Stimulated activated CD8-positive, alpha-beta memory T cell treated with anti-CD3 and anti-CD28 coated beads, Interleukin-12 subunit alpha, Interleukin-12 subunit beta, amount 100 ng/mL, for 24 hours (primary cell): Measurements from ENCODE around the gene DHCR24.

Source experiments
- DNase-seq: peaks from one replicate; pipeline ENCODE4 v3.0.0-alpha.2; 2020; ENCODE audit errors: extremely low read depth

DHCR24 gene

DNA sequence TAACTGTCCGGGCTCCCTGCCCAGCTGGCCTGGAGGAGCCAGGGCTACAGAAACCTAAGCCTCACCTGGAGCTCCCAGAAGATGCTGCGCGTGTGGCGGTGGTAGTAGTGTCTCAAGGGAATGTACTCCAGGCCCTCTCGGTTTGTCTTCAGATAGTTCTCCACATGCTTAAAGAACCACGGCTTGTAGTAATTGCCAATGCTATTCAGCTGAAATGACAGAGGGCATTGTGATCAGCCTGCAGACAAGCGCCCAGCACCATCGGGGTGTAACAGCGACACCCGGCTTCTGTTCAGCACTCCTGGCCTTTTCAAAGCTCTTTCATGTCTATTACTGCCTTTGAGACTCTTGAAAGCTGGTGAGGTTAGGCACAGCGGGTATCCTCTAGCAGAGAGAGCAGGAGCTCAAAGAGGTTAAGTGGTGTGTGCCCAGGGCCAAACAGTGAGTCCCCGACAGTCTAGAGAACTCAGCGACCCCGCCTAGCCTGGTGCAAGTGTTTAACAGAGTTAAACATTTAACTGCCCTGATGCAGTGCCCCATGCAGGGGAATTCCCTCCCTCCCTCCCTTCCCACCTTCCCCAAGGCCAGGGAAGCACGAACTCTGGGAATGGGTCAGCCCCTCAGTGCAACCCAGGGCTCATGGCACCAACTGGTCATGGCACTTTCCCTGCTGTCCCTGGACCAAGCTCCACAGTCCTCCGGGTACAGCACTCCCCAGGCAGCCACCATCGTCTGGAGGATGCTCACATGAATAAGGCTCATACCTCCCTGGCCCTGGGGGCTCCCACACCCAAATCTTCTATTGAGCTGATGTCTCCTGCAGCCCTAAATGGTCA lies 21.5 kb downstream of the DHCR24 start:
- DNase-seq: no peak

DNA sequence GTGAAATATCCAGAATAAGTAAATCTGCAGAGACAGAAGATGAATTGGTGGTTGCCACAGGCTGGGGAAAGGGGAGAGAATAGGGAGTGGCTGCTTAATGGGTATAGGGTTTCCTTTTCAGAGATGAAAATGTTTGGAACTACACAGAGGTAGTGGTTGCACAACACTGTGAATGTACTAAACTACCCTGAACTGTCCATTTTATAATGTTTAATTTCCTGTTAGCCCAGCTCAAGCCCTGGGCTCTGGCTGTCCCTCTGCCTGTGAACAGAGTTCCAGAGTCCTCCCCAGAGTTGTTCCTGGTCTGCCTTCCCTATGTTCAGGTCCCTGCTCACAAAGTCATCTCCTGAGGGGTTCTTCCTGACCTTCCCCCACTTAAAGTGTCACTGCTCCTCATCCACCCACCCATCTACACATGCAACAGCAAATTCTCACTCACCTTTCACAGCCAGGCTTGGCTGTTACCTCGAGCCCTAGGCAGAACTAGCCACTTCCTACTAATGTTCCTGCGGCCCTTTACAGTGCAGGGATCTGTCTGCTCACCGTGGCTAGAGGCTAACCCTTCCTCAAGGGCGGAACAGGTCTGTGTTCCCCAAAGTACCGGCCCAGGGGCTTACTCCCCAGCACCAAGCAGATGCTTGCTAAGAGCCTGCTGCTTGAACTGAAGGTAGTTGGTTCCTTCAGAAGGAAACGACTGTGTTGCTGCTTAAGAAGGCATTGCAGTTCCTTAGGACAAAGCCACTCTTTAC lies 22.4 kb downstream of the DHCR24 start:
- no peak for DNase-seq

DNA sequence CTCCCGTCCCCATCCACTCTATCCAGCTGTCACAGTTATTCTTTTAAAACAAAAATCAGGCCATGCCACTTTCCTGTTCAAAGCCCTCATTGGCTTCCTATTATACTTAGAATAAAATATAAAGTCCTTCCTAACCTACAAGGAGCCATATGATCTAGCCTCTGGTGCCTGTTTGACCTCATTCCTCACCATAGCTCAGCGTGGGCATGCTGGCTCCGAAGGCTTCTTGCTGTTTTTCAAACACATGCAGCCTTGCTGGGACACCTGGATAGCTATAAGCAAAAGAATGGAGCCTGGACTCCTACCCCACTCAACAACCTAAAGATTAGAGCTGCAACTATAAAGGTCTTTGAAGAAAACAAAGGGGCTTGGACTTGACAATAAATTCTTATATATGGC lies 23.7 kb downstream of the DHCR24 start:
- no peak for DNase-seq

DNA sequence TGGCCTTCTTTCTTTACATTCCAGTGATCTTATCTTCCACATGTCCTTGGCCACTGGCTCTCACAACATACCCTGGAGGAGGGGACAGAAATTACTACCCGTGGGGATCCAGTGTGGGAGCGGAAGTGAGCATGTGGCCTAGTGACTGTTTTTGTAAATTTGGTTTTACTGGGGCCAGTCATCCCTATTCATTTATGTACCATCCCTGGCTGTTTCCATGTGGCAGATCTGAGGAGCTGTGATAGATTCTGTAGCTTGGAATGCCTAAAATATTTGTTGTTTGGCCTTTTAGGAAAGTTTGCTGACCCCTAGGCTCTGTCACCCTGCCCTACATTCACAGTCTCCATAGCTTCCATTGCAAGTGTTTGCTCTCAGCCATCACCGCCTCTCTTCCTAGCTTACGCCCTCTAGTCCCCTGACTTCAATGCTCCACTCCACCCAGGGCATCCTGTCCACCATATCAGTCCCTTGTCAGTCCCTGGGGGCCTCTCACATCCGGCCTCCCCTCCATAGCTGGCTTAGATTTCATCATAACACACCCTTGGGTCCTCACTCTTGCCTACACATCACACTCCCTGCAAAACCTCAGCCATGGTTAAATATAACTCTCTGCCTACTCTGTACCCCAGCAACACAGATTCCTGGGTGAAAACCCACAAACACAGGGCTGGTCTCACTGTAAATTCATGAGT lies 25.8 kb downstream of the DHCR24 start:
- DNase-seq: no peak

DNA sequence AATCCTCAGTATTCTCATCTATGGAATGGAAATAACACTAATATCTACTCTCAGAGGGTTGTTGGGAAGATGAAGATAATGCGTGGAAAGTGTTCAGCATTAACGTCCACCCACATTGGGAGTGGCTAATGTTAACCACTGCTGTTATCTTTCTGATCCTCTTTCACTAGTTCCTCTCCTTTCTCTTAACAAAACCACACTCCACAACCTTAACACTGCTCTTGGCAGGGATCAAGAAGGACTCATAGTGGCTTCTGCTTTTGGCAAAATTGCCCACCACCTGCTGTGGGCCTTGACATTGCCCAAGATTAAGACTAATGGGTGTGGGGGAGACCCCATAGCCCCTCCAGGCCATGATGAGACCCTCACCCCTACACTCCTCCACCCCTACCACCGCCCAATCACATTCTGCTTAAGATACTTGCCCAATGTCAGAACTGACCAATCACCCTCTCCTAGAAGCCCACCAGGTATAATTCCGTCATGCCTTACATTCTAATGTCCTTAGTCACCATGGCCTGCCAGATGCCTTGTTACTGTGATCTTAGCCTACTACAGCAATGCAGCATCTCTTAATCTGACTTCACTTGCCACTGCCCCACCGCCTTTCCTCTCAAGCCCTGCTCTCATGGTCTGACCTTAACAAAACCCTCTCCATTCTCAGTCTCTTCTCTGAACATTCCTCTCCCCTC lies 27.1 kb downstream of the DHCR24 start:
- DNase-seq: no peak

DNA sequence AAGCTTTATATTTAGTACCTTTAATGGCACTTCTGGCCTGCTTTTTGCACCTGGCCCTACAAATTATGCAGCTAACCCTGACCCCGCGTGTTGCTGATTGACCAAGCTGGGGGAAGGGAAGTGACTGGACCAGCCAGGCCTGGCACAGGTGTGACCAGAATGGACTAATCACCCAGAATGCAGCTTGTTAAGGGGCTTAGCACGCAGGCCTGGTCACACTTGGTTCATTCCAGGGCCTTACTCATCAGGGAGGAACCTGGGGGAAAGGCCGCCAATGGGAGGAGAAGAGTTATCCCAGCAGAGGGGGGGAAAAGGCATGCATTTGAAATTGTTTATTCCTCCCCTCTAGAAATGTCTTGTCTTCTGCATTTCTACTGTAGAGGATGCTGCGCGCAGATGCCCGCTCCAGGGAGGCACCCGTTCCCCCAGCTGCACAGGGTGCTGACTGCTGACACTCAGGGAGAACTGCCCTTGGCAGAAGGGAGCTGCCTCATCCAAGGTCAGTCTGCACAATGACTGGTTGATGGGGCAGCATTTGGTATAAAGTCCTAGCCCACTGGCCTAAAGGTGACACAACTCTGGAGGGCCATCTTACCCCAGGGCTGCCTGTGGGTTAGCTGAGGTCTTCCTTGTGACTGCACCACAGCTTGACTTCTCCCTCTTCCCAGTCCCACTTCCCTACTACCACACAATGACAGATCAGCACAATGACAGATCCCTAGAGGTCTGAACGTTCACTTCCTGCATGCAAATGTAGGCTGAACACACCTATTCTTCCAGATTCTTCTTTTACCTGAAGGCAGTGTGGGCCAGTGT lies 29.0 kb downstream of the DHCR24 start:
- DNase-seq: no peak

DNA sequence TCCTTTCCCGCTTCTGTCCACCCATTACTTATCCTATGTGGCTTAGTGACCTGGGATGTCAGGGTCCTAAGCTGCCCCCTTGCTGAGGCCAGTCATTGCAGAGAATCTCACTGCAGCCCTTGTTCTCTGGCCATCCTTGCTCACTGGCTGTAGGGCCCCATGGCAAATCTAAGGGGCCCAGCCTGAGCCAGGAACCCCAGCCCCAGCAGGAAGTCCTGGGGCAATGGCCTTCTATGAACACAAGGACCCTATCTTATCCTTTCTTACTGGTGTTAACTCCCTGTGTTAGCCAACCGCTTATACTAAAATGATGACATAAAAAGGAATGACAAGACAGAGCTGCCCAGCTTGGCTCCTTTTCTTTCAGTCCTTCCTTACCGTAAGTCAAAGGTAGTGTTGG lies 29.9 kb downstream of the DHCR24 start:
- no peak for DNase-seq

DNA sequence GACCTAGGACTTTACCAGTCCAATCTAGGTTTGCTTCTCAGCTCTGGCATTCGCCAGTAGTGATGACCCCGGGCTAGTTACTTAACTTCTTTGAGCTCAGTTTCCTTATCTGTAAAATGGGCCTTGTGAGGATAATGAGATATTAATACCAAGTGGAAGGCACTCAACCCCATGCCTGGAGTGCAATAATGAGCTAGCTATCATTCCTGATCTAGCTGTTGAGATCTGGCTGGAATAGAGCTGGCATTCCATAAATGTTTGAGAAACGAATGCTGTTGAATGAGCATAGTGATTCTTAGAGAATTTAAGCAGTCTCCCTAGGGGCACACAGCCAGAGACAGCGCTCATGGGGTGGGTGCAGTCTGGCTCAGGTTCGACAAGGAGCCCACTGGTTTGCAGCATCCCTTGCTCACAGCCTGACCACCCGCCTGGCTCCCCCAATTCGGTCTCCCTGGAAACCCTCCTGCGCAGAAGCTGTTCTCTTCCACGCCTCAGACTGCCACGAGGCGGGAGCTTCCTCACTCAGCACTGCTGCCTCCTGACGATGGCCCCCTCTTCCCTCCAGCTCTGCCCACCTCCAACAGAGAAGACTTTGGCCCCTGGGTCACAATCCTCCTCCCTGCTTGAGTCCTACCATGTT lies 32.5 kb downstream of the DHCR24 start:
- DNase-seq: no peak

DNA sequence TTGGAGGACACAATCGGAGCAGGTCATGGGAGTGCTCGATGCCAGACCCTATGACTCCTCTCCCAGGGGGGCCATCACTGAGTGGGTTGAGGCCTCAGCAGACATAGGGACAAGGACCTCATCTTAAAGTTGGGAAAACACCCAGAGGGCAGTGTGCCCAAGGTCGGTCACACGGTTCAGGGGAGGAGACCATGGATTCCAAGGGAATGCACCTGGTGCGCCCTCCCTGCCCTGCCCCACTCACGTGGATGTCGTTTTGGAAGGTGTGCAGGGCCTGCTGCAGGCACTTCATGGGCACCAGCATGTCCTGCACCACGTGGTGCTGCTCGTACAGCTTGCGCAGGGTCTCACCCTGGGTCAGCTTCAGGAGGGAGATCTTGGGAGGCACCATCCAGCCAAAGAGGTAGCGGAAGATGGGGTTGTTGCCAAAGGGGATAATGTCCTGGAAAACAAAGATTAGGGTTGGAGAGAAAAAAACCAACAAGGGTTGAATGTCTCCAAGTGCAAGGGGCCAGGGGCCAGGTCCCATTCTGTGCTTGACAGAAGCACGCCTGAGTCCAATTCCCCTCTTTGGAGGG lies 33.1 kb downstream of the DHCR24 start:
- DNase-seq: no peak

DNA sequence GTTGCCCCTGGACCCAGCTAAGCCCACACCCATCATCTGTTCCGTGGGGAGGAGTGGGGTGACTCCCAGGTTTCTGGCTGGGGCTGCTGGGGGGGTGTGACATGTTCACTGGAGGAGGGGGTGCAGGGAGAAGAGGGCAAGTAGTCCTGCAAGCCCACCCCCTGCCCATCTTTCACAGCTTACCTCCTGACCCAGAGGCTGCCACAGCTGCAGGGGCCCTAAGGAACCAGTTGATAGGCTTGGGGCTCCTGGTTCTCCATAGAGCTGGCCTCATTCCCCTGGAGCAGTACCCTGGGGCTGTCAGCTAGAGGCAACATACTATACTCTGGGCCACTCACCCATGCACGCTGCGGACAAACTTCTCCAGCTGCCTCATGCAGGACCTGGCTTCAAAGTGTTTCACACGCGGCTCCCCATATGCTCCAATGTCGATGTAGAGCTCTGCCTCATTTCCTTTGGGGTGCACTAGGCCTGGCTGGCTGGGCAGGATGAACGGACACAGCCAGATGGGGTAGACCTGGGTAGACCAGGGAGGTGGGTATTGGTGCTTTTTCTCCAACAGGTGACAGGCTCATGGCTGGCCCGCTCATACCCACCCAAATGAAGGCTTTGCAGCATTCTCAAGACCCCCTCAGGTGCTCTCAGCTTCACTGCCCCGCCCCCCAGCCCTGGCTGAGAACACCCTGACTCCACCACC lies 33.8 kb downstream of the DHCR24 start:
- no peak for DNase-seq

DNA sequence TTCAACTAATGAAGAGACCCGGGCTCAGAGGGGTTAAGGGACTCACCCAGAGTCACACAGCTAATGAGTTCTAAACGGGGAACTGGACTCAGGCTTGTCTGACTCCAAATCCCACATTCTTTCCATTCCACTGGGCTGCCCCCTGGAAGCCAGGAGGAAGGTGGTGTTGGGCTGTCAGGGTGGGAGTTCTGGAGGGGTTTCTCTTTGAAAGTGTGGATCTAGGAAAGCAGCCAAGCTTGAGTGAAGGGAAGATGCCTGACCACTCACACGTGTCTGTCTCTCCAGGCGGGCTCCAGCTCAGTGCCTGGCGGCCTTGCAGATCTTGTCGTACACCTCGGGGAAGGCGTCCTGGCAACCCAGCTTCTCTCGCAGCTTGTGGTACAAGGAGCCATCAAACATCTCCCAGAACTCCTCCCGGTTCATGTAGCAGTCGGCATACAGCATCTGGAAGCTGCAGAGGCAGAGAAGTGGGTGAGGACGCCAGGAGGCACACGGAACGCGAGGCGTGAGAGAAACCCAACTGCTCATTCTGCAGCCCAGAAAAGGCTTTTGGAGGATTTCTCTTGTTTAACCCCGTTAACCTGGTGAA lies 35.0 kb downstream of the DHCR24 start:
- DNase-seq: no peak

DNA sequence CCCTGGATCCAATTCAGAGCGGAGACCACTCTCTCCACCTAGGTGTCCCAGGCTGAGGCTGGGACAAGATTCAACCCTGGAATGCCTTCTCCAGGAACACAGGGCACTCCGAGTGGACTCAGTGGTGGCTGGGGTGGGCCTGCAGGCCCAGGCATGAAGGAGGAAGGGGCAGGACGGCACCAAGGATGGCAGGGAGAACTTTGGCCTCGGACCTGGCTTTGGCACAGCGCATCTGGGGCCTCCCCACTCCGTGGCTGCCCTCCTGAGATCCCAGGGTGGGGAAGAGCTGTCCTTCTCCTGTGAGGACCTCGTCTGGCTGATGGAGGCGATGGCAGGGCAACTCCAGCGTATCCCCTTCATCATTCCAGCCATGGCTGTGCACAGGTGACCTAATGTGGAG lies 35.6 kb downstream of the DHCR24 start:
- no peak for DNase-seq

DNA sequence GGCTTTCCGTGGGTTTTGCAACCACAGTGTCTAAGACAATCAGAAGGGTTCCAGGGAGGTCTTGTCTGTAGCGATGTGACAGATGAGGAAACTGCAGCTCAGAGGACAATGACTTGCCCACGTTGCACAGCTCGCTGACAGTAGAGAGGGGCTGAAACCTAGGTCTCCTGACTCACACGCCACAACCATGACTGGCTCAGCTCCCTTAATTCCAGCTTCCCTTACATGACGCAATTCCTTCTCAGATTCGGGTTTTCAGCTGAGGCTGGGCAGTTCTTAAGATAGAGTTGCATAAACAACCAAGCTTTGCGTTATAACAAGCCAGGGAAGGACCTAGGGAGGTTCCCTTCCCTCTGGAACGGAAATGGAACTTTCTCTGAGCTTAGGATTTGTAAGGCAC lies 36.3 kb downstream of the DHCR24 start:
- DNase-seq: no peak

DNA sequence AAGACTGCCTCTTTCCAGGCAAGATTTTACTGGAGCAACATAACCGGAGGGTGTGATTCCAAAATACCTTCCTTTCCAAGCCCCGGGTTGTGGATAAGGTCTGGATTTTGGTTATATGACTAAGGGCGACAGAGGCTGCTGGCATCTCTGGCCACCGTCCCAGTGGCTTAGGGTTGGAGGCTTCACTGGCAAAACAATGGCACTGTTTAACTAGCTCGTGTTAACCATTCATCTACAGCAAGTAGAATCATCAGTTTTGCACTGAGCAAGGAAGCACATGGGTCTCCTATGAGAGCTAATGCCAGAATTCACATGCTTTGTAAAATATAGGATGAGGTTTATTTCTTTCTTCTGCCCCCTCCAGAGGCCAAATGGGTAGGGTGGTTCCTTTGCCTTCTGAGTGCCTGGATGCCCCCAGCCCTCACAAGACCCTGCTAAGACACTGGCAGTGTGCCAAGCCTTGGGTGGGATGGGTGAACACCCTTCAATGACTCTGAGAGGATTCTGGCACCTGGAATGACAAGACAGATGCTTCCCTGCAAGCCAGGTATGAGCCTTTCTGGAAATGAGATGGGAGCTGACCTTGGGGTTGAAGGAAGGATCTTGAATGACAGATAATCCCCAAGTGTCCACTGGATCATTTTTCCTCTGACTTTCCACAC lies 36.8 kb downstream of the DHCR24 start:
- DNase-seq: no peak

DNA sequence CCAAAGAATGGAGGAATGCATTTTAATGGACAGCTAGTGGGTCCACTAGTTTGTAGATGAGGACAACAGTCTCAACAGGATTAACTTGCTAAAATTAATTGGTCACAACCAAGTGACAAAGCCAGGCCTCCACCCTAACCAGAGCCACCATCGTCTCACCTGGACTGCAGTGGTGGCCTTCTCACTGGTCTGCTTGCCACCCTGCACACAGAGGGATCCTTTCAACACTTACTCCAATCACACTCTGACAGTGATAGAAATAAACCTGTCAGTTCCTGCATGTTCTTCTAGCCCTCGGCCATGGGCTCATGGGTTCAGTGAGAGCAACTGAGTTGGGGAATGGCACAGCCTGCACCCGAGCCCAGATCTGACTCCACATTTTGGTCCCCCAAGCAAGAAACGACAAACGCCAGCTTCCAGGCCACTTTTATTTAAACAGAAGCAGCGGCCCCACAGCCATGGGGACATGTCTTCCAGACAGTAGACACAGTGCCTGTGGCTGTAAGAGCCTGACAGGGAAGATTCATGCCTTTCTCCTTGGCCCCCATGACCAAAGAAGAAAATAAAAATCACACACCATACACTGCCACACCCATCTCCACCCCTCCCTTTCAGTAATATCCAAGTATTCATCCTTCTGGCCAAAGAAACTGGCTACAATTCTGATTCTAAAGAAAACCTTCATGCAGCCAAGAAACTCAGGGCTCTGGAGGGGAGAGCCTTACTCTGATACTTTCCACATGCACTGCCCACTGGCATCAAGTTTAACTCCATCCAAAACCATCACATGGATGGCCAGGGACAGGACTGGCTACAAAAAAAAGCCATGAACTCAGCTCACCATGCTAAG lies 37.6 kb downstream of the DHCR24 start:
- no peak for DNase-seq

DNA sequence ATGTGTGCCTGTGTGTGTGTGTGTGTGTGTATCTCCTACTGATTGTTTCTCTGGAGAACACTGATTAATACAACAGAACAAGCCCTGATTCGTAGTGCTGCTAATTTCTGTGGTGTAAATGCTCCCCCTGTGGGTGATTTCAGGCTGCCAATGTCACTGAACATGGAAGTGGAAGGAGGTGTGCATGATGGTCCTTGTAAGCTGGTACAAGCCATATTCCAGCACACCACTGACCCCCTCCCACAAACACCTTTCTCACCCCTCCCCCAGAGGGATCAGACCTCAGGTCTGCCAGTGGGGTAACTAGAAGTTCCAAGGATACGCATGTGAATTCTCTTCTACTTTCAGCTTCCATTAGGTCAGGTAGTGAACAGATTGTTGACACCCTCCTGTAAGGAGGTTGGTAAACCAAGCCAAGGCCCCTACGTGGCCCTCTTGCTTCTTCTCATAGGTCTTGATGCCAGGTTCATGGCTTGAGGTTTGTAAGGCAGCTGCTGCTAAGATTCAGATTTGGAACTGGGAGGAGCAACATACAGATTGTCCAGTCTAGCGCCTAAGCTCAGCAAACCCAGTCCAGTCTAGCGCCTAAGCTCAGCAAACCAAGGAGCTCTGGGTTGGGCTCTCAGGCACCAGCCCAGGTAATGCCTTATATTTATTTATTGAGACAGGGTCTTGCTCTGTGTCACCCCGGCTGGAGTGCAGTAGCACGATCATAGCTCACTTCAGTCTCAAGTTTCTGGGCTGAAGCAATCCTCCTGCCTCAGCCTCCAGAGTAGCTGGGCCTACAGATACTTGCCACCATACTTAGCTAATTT lies 38.7 kb downstream of the DHCR24 start:
- no peak for DNase-seq

DNA sequence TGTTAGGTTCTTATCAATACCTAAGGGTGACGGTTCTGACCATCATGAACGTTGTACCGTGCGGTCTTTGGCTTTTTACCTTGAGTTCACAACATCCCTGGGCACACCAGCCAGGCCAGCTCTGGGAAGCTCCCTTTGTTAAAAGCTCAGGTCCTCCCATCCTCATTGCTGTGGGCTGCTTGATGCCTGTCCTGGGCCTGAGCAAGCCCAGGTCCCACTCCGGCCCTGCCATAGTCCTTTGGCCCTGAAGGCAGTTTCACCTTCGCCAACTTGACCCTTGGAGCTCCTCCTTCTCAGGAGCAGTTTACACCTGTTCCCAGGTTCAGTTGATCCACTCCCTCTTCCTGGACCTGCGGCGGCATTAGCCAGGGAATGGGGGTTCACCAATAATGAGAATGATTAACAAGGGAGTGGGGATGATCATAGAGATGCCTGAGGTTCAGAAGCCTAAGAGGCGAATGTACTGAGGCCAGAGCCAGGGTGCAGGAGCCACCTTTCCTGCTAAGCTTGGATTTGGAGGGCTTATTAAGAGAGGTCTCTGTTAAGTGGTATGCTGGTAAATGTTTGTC lies 40.2 kb downstream of the DHCR24 start:
- DNase-seq: no peak
